K562 (cell line): ENCODE results near the gene ARMC6. TPM values are rescaled to one million over a fixed set of nuclear protein-coding genes. Genes with fewer than 3 reads are reported as not detected.

Experiments
- ATAC-seq: fragments of 200-7000 bp; cut with Tn5 transposase; 3 replicates; pipeline ENCODE4 v1.9.1; 2020; ENCODE audit warnings: moderate library complexity
- BruUV-seq: library from RNA; stranded (reverse); fragments of 400-500 nt; replicated peaks from 2 replicates; lab custom pipeline; 2021; lab: Mats Ljungman, UMichigan
- CTCF ChIA-PET: fragments of 300-600 bp; formaldehyde crosslinking; extraction: SDS; loops from one replicate; lab custom pipeline; 2021; ENCODE audit warnings: low intra/inter-chr PET ratio; lab: Yijun Ruan, JAX
- POLR2A ChIA-PET: fragments of 300-600, 350-650 bp; sonication (Branson Sonifier 250); formaldehyde crosslinking; extraction: SDS; loops from one replicate; lab custom pipeline; 2021; ENCODE audit warnings: antibody characterized with exemption, inconsistent platforms; lab: Yijun Ruan, JAX
- DNase-seq, 4 experiments: peaks; one replicate each; pipeline versions ENCODE4 v3.0.0 to v3.0.0-alpha.2; 2011 to 2018; ENCODE audit warnings: low spot score in 3 of 4, mixed read lengths in 3 of 4; ENCODE audit errors: extremely low read depth in 1 of 4
- FAIRE-seq: peaks from 2 replicates; lab custom pipeline; 2011; peaks lifted over from hg19 to GRCh38; lab: Jason Lieb, UNC
- H2AFZ ChIP-seq: 2 replicates; pipeline ENCODE4 v1.6.0; 2011; ENCODE audit warnings: low read depth, low read length, control low read depth, inconsistent platforms
- H3K27ac ChIP-seq: fragments of 200-600 bp; 3 replicates; pipeline ENCODE4 v1.8.0; 2011; ENCODE audit warnings: low read depth, mild to moderate bottlenecking, control low read depth, inconsistent platforms, low read length, moderate library complexity, mixed read lengths; ENCODE audit errors: extremely low read depth
- H3K27me3 ChIP-seq, 2 experiments: fragments of 300-600 bp in 1 of 2; 2 replicates in 1 of 2; 3 replicates in 1 of 2; pipeline versions ENCODE4 v1.6.0 to v1.8.0; 2011; ENCODE audit warnings: inconsistent platforms in 2 of 2, low read length in 2 of 2, mild to moderate bottlenecking in 1 of 2, mixed read lengths in 1 of 2, moderate library complexity in 1 of 2; ENCODE audit not compliant: control insufficient read depth in 2 of 2, insufficient read depth in 2 of 2
- H3K36me3 ChIP-seq: fragments of 300-600 bp; 3 replicates; pipeline ENCODE4 v1.8.0; 2011; ENCODE audit warnings: mild to moderate bottlenecking, low read length, inconsistent platforms; ENCODE audit not compliant: control insufficient read depth, insufficient read depth
- H3K4me1 ChIP-seq, 2 experiments: fragments of 200-600 bp in 1 of 2; replicated peaks in 1 of 2; 2 replicates in 1 of 2; 3 replicates in 1 of 2; pipeline versions ENCODE4 v1.5.1 to v1.8.0; 2011; ENCODE audit warnings: inconsistent platforms in 2 of 2, low read length in 2 of 2, mild to moderate bottlenecking in 1 of 2, mixed read lengths in 1 of 2, moderate library complexity in 1 of 2; ENCODE audit not compliant: control insufficient read depth in 2 of 2, insufficient read depth in 2 of 2
- H3K4me2 ChIP-seq: 2 replicates; pipeline ENCODE4 v1.6.1; 2011; ENCODE audit warnings: low read length, control low read depth, inconsistent platforms, mixed read lengths; ENCODE audit not compliant: insufficient read depth
- H3K4me3 ChIP-seq: fragments of 200-600 bp; sonication (generic), shearing (Covaris generic); 2 replicates; pipeline ENCODE4 v1.5.1; 2016; ENCODE audit warnings: control low read depth, inconsistent platforms
- H3K79me2 ChIP-seq: fragments of 200-600 bp; 3 replicates; pipeline ENCODE4 v1.8.0; 2011; ENCODE audit warnings: low read length, inconsistent platforms; ENCODE audit not compliant: control insufficient read depth, insufficient read depth
- H3K9ac ChIP-seq, 2 experiments: 2 replicates each; pipeline versions ENCODE4 v1.6.0 to v1.6.1; 2011; ENCODE audit warnings: low read depth in 2 of 2, low read length in 2 of 2, control low read depth in 1 of 2, inconsistent platforms in 1 of 2, mild to moderate bottlenecking in 1 of 2, mixed read lengths in 1 of 2; ENCODE audit not compliant: insufficient read depth in 1 of 2
- H3K9me1 ChIP-seq: one replicate; pipeline ENCODE4 v1.6.0; 2011; ENCODE audit warnings: inconsistent platforms, mild to moderate bottlenecking, low read length, moderate library complexity; ENCODE audit not compliant: control insufficient read depth, insufficient read depth
- H3K9me3 ChIP-seq: replicated peaks from 2 replicates; pipeline ENCODE4 v1.5.1; 2011; ENCODE audit warnings: low read depth, low read length, inconsistent platforms; ENCODE audit not compliant: control insufficient read depth, insufficient read depth
- H4K20me1 ChIP-seq: replicated peaks from 2 replicates; pipeline ENCODE4 v1.6.1; 2011; ENCODE audit warnings: low read length, inconsistent platforms, mixed read lengths; ENCODE audit not compliant: control insufficient read depth, insufficient read depth
- ATF3 ChIP-seq, 2 experiments: fragments of 450-650 bp in 1 of 2; sonication (generic) in 1 of 2; formaldehyde crosslinking in 1 of 2; IDR thresholded peaks in 1 of 2; conservative IDR thresholded peaks in 1 of 2; 2 replicates each; pipeline versions ENCODE4 v1.6.1 to v1.8.1; 2016 to 2023; ENCODE audit warnings: mild to moderate bottlenecking in 2 of 2, moderate library complexity in 2 of 2, inconsistent platforms in 1 of 2, missing genetic modification reagents in 1 of 2
- BRD9 ChIP-seq: fragments of 450-650 bp; IDR thresholded peaks from 2 replicates; pipeline ENCODE4 v1.6.1; 2018; ENCODE audit warnings: low read depth; ENCODE audit not compliant: partially characterized antibody
- CEBPB ChIP-seq: fragments of 450-650 bp; IDR thresholded peaks from 2 replicates; pipeline ENCODE4 v1.6.1; 2016; ENCODE audit warnings: missing genetic modification characterization, missing compliant biosample characterization
- DACH1 ChIP-seq: fragments of 450-650 bp; IDR thresholded peaks from 2 replicates; pipeline ENCODE4 v1.6.1; 2018; ENCODE audit not compliant: partially characterized antibody
- EP300 ChIP-seq: IDR thresholded peaks from 2 replicates; pipeline ENCODE4 v1.6.1; 2012; ENCODE audit warnings: low read length, improper control_type of control experiment
- KDM2B ChIP-seq: fragments of 250-450 bp; sonication (Bioruptor Pico); IDR thresholded peaks from 2 replicates; pipeline ENCODE4 v1.8.0; 2021; ENCODE audit warnings: mild to moderate bottlenecking, moderate library complexity
- POLR2A ChIP-seq: fragments of 450-650 bp; conservative IDR thresholded peaks from 2 replicates; pipeline ENCODE4 v1.6.1; 2016
- THRB ChIP-seq: fragments of 450-650 bp; formaldehyde crosslinking; conservative IDR thresholded peaks from 2 replicates; pipeline ENCODE4 v1.4.0; 2022; ENCODE audit warnings: mild to moderate bottlenecking, missing genetic modification characterization
- YY1 ChIP-seq, 3 experiments: IDR thresholded peaks; 2 replicates each; pipeline ENCODE4 v1.6.1; 2011; ENCODE audit warnings: low read length in 2 of 3, mild to moderate bottlenecking in 2 of 3, moderate library complexity in 2 of 3, borderline replicate concordance in 1 of 3, control low read depth in 1 of 3, low read depth in 1 of 3; ENCODE audit not compliant: insufficient read depth in 3 of 3, insufficient replicate concordance in 2 of 3, control insufficient read depth in 1 of 3, insufficient read length in 1 of 3; ENCODE audit errors: extremely low read depth in 1 of 3
- ZNF121 ChIP-seq: sonication (generic); formaldehyde crosslinking; conservative IDR thresholded peaks from 2 replicates; pipeline ENCODE4 v1.8.0; 2022; ENCODE audit warnings: missing genetic modification reagents
- ZNF79 ChIP-seq: fragments of 250-450 bp; sonication (Bioruptor Pico); IDR thresholded peaks from 2 replicates; pipeline ENCODE4 v1.4.0; 2020; ENCODE audit warnings: low read depth, mild to moderate bottlenecking, moderate library complexity
- ZSCAN29 ChIP-seq: fragments of 450-650 bp; IDR thresholded peaks from 2 replicates; pipeline ENCODE4 v1.6.1; 2017
- WGBS: fragments of 100-300 bp; shearing (Covaris generic); methylation state at CpG from one replicate; pipeline ENCODE4 v1.1.6; 2016; ENCODE audit warnings: low coverage, mixed read lengths; ENCODE audit not compliant: insufficient coverage; ENCODE audit errors: missing lambda C conversion rate; 5-methylcytosine and 5-hydroxymethylcytosine counted together
- in situ Hi-C: fragments of 300-500 bp; cut with MboI; formaldehyde crosslinking; loops from 4 replicates; pipeline ENCODE4 v1.15.0; 2018; ENCODE audit warnings: inconsistent platforms, mixed read lengths
- intact Hi-C: fragments of 100-400 bp; cut with micrococcal nuclease; formaldehyde crosslinking; loops from 2 replicates; pipeline ENCODE4 v1.14.2; 2022
- polyA plus RNA-seq, 8 experiments: library from polyadenylated mRNA; depleted of rRNA in 4 of 8; stranded (reverse) in 5 of 8; unstranded in 3 of 8; fragments of >200 nt; fragmentation: Nextera tagmentation in 2 of 8; fragmentation: Illumina TruSeq in 1 of 8; extraction: Ambion mirVana in 2 of 8; extraction: Trizol in 1 of 8; gene quantifications; 2 replicates each; pipeline versions ENCODE4 v1.2.1 to v1.2.3, GENCODE V29; 2011 to 2014; ENCODE audit warnings: inconsistent platforms in 1 of 8, missing spikeins in 1 of 8
- total RNA-seq, 7 experiments: library from RNA; depleted of rRNA in 6 of 7; stranded (reverse); fragments of >200 nt in 6 of 7; fragmentation: Illumina TruSeq in 2 of 7; extraction: Trizol in 2 of 7; gene quantifications; 2 replicates each; pipeline versions ENCODE4 v1.2.1 to v1.2.3, GENCODE V29; 2011 to 2021; ENCODE audit warnings: low replicate concordance in 1 of 7
- TF ChIP-seq, protein P1 (sequence below): sonication (generic); formaldehyde crosslinking; IDR thresholded peaks from 2 replicates; pipeline ENCODE4 v1.8.0; 2023; ENCODE audit warnings: mild to moderate bottlenecking, missing genetic modification reagents

ARMC6 gene
- total and polyA plus RNA-seq, 9 of the 15 experiments (the other 6 are each of a cell fraction or from before 2014, with no cell fraction given) = 2.1 to 93.4 (median 63.6) TPM

- no peak for TF ChIP-seq THRB (CRISPR knock-in tag)
- TF ChIP-seq BRD9 = no peak
- TF ChIP-seq EP300 = no peak
Observed at GRCh38 chr19:18995804-18996241, 37.6 kb upstream of the ARMC6 start (continued).

DNA sequence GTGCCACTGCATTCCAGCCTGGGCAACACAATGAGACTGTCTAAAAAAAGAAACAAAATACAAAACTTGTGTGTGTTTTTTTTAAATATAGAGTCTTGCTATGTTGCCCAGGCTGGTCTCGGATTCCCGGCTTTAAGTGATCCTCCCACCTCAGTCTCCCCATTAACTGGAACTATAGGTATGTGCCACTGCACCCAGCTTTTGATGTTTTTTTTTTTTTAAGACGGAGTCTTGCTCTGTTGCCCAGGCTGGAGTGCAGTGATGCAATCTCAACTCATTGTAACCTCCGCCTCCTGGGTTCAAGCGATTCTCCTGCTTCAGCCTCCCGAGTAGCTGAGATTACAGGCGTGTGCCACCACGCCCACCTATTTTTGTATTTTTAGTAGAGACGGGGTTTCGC lies 37.1 kb upstream of the ARMC6 start:
- Histone ChIP-seq H2AFZ (no peak overlapping the region), H3K36me3 (peaks cover 88% of the 10 kb centered on the region; the same call in 2 of the 3 replicates), H3K27ac (no peak overlapping the region), H3K79me2 (no peaks in the 10 kb centered on the region), H3K4me2 (no peak overlapping the region), H3K4me1 (no peaks in the 10 kb centered on the region)
- in situ Hi-C loops (no loop called here), intact Hi-C loops (loop anchor here (5.0 kb wide), 1 partner anchor 141 kb away; the partner anchor contains the start of gene TMEM161A)
- WGBS = 94% methylated on average over 10 of the region's 10 CpGs
- no peak for ATAC-seq
- no peak for FAIRE-seq
- BruUV-seq = no TSS peak
- TF ChIP-seq ZNF121 (CRISPR knock-in tag) (peak; percentile 49), KDM2B (no peak), DACH1 (no peak), ZNF79 (no peak), ZSCAN29 (no peak), ATF3 (IDR thresholded peaks at IDR 0.05) (peak; percentile 27; the same call in 1 of the 2 replicates), ATF3 (CRISPR knock-in tag; conservative IDR thresholded peaks at IDR 0.05) (no peak), POLR2A (0 out of 2 replicates have a peak, but pooled peaks have one; percentile 13), YY1 (IDR thresholded peaks at IDR 0.05; ENCODE audit: borderline replicate concordance in 1 of 3, control insufficient read depth in 1 of 3, extremely low read depth in 1 of 3, insufficient read depth in 3 of 3, insufficient read length in 1 of 3, insufficient replicate concordance in 2 of 3, low read depth in 1 of 3, low read length in 2 of 3) (no peak), CEBPB (tag) (peak; percentile 43; the same call in 1 of the 2 replicates)
- TF ChIP-seq, protein P1, sequence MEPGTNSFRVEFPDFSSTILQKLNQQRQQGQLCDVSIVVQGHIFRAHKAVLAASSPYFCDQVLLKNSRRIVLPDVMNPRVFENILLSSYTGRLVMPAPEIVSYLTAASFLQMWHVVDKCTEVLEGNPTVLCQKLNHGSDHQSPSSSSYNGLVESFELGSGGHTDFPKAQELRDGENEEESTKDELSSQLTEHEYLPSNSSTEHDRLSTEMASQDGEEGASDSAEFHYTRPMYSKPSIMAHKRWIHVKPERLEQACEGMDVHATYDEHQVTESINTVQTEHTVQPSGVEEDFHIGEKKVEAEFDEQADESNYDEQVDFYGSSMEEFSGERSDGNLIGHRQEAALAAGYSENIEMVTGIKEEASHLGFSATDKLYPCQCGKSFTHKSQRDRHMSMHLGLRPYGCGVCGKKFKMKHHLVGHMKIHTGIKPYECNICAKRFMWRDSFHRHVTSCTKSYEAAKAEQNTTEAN (CRISPR knock-in tag) = no peak
- TF ChIP-seq, all 486 proteins: peak for 4
- Histone ChIP-seq H3K27me3 (no peaks in the 10 kb centered on the region), H4K20me1 (0 out of 2 replicates have a peak, but pooled peaks cover 3% of the 10 kb centered on the region), H3K9me1 (no peaks in the 10 kb centered on the region), H3K9me3 (no peaks in the 10 kb centered on the region), H3K4me3 (no peak overlapping the region), H3K9ac (no peak overlapping the region)
- DNase-seq = no peak
- ChIA-PET CTCF (interaction anchor here (0.7 to 1.2 kb wide), 2 partner anchors 133 to 143 kb away, joined by 3 to 4 read pairs; no protein-coding TSS in a partner anchor), POLR2A (interaction anchor here (0.6 to 2.0 kb wide), 5 partner anchors 9 to 235 kb away, joined by 3 to 7 read pairs (median 5); no protein-coding TSS in a partner anchor)
